ENCODE results near the gene SETD5.

DNA sequence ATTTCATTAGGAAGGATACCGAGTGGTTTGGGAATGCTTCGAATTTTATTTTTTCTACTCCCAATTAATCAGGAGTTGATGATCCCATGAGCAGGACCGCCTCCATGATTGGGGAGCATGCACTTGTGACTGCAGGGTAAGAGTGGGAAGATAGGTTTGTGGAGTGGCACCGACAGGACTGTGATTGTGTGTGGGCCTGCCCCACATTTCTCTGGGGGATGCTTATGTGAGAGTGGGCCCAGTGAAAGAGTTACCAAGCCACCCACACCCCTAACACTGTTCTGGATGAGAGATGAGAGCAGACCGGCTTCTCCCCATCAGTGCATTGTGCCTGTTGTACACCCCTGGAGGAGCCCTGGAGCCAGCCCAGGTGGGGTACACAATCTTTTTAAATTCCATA, 79.5 kb downstream of the SETD5 start:
- TF ChIP-seq POLR2AphosphoS5 (IDR thresholded peaks at IDR 0.05; ENCODE audit: insufficient read depth, low read depth, low read length) (no peak), POLR2A (IDR thresholded peaks at IDR 0.05; ENCODE audit: low read depth, low read length) (no peak)
- TF ChIP-seq, protein P1, sequence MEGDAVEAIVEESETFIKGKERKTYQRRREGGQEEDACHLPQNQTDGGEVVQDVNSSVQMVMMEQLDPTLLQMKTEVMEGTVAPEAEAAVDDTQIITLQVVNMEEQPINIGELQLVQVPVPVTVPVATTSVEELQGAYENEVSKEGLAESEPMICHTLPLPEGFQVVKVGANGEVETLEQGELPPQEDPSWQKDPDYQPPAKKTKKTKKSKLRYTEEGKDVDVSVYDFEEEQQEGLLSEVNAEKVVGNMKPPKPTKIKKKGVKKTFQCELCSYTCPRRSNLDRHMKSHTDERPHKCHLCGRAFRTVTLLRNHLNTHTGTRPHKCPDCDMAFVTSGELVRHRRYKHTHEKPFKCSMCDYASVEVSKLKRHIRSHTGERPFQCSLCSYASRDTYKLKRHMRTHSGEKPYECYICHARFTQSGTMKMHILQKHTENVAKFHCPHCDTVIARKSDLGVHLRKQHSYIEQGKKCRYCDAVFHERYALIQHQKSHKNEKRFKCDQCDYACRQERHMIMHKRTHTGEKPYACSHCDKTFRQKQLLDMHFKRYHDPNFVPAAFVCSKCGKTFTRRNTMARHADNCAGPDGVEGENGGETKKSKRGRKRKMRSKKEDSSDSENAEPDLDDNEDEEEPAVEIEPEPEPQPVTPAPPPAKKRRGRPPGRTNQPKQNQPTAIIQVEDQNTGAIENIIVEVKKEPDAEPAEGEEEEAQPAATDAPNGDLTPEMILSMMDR (IDR thresholded peaks at IDR 0.05; ENCODE audit: extremely low read depth in 1 of 2, insufficient read depth in 1 of 2, low read depth in 1 of 2, low read length in 2 of 2) = no peak
- TF ChIP-seq, protein P2, sequence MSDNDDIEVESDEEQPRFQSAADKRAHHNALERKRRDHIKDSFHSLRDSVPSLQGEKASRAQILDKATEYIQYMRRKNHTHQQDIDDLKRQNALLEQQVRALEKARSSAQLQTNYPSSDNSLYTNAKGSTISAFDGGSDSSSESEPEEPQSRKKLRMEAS (IDR thresholded peaks at IDR 0.05; ENCODE audit: insufficient read depth, insufficient read length) = no peak

Measured in endothelial cell of umbilical vein (primary cell).